ENCODE results near the gene AKAP9.

GRCh38 chr7:91940572-91941341 is at the start of gene AKAP9:
- TF ChIP-seq CTCF (IDR thresholded peaks at IDR 0.05) (no peak), POLR2A (IDR thresholded peaks at IDR 0.05) (peak; percentile 73)
